C4-2B (cell line): ENCODE data around the gene ACER3.
A peak's percentile ranks its signal among the peaks of the same experiment; 100 is the strongest.

Source experiments
- H3K27ac ChIP-seq: fragments of 450-650 bp; 2 replicates; pipeline ENCODE4 v1.5.1; 2017
- ZFX ChIP-seq: fragments of 450-650 bp; IDR thresholded peaks from 2 replicates; pipeline ENCODE4 v1.6.1; 2017
- TF ChIP-seq, protein P1 (sequence below): fragments of 450-650 bp; conservative IDR thresholded peaks from 2 replicates; pipeline ENCODE4 v1.5.1; 2017; ENCODE audit warnings: mild to moderate bottlenecking

The ACER3 gene

DNA sequence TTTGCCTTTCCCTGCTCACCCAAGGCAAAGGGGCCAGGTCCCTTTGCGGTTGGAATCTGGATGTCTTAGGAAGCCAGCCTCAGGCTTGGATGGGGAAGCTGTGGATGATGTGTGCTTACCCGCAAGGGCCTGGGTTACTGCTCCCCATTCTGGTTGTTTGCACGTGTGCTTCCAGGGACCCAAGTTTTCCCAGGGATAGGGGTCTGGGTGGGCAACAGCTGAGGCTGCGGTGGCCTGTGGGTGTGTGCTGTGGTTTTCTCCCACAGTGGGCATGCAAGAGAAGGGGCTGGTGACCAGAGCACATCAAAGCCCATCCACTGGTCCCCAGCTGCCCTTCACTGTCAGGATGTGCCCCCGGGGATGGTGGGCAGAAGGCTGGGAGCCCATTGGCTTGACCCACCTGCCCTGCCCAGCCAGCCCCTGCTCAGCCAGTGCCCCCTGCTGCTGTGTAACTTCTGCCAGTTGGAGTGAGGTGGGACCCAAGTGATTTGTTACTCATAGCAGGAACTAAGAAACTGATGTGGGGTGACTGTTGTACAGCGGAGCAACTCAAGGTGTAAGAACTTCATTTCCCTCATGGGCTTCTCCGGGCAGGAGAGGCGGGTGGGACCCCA is 209.4 kb downstream of the ACER3 start:
- TF ChIP-seq ZFX, result no peak
- TF ChIP-seq, protein P1, sequence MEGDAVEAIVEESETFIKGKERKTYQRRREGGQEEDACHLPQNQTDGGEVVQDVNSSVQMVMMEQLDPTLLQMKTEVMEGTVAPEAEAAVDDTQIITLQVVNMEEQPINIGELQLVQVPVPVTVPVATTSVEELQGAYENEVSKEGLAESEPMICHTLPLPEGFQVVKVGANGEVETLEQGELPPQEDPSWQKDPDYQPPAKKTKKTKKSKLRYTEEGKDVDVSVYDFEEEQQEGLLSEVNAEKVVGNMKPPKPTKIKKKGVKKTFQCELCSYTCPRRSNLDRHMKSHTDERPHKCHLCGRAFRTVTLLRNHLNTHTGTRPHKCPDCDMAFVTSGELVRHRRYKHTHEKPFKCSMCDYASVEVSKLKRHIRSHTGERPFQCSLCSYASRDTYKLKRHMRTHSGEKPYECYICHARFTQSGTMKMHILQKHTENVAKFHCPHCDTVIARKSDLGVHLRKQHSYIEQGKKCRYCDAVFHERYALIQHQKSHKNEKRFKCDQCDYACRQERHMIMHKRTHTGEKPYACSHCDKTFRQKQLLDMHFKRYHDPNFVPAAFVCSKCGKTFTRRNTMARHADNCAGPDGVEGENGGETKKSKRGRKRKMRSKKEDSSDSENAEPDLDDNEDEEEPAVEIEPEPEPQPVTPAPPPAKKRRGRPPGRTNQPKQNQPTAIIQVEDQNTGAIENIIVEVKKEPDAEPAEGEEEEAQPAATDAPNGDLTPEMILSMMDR, result no peak
- H3K27ac ChIP-seq, result no peak overlapping the region

DNA sequence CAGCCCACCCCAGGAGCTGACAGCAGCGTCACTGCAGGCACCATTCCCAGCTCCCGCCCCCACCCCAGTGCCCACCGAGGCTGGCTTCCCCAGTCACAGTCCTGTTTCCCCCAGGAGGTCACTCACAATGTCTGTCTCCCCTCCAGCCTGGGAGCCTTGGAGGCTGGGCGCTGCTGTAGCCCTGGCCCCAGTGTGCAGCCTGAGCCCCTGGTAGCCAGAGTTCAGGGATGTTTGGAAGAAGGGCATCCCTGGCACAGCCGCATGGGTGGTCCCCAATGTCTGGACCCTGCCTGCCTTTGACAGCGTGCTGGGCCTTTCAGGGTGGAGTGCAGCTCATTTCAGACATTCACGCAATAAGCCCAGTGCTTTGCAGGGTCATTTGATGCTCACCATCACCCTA is 210.4 kb downstream of the ACER3 start:
- no peak overlapping the region for H3K27ac ChIP-seq
- TF ChIP-seq, protein P1, result no peak
- no peak for TF ChIP-seq ZFX

DNA sequence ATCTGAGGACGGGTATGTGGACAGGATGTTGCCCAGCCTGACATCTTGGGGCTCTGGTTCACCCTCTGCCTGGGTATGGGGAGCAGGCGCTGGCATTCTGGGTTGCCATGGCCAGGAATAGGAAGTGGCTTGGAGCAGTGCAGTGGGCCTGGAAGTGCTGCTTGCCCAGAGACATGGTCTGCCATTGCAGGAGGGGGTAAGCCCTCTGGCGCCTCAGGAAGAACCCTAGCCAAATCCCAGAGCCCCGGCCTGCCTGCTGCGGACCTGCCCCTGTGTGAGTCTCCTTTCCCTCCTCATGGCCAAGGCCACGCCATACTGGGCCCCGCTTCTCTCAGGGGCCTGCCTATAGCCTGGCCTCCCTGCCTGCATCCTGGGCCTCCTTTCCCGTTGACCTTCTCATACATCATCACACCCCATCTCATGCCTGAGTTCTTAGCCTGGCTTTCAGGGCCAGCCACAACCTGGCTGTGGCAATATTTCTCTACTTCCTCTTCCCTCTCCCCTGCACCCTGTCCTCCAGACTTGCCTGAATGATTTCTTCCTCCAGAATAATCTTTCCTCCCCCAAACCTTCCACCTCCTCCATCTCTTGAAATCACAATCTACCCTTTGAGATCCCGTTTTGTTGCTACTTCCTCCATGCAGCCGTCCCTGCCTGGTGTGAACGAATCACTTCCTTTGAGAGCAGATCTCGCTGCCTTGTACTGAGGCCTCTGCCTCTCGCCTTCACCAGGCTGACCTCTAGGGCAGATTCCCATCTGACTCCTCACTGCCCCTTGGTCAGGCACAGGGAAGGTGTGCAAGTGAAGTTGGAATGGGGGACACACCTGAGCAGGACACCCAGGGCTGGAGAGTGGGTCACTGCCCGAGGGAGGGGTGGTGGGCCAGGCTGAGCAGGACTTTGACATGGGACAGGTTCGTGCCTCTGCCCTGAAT is 211.2 kb downstream of the ACER3 start:
- H3K27ac ChIP-seq, result no peak overlapping the region
- TF ChIP-seq, protein P1, result no peak

DNA sequence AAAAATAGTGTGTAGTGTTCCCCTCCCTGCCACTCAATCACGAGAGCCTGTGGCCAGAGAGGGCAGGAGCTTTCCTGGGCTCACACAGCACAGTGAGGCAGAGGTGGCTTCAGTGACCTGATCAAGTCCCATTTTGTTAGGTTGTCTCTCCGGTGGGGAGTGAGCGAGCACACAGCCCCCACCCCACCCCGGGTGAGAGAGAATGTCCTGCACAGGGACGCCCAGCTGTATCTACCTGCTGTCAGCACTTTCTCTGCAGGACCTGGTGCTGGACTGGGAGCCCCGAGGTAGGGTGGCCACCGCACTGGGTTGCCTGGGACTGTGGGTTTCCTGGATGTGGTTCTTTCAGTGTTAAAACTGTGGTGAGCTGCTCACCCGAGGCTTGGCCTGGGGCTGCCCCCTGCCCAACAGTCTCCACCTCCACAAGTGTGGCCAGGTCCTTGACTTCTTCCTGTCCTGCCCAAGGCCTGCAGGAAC is 212.2 kb downstream of the ACER3 start:
- no peak overlapping the region for H3K27ac ChIP-seq

DNA sequence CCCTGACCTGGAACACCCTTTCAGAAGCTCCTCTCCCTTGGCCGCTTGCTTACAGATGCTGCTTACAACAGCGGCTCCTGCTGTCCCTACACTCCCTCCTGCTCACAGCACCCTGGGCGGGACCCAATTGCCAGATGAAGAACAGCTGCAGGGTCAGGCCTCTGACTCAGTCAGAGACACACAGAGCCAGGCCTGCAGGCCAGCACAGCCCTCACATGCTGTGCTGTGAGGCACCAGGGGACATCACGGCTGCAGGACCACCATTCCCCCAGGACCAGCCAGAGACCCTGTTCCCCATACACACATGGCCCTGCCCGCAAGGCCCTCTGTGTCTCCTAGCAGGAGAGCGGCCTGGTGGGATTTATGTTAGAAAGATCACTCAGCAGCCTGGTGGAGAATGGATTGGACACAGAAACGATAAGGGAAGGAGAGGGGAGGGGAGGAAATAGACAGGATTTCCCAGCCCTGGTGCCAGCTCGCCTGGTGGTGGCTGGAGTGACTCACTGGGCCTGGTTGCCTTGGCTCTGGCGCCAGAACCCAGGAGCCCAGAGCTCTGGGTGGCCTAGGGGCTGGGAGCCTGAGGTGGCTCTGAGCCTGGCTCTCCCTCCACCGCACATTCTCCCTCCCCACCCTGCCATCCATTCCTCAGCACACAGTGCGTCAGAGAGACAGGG is 212.7 kb downstream of the ACER3 start:
- TF ChIP-seq, protein P1, result no peak
- 0 out of 2 replicates have a peak, but pooled peaks have one; percentile 21 for TF ChIP-seq ZFX
- peak overlapping the region; percentile 10 for H3K27ac ChIP-seq

More for the DNA sequence above, 212.2 kb downstream of the ACER3 start:
- TF ChIP-seq, protein P1, result no peak
- no peak for TF ChIP-seq ZFX

DNA sequence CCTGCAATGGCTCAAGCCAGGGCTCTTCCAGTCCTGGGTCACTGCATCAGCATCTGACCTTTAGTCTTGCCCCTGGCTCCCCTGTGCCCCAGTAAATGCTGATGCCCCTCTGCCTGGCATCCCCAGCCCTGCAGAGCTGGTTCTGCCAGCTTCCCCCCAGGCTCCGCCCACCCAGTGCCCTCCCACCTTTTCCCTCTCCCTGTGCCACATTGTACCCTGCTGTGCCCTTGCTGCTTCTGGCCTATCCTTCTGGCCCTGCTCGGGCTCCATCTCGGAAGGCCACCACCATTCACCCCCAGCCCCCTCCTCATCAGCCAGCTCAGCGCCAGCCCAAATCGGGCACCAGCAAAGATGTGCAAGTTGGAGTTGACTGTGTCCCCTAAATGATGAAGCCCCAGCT is 213.5 kb downstream of the ACER3 start:
- H3K27ac ChIP-seq, result no peak overlapping the region
- TF ChIP-seq, protein P1, result no peak
- TF ChIP-seq ZFX, result no peak
